Measurements from ENCODE around the gene TMEM80.

- TF ChIP-seq CTCF (IDR thresholded peaks at IDR 0.05): no peak
- TF ChIP-seq EZH2 (IDR thresholded peaks at IDR 0.05): no peak
- TF ChIP-seq EZH2phosphoT487 (IDR thresholded peaks at IDR 0.05): no peak
These were observed 21.8 kb upstream of the TMEM80 start for GRCh38 chr11:673866-674265.

Measured in neural progenitor cell (in vitro differentiated cells).